ENCODE results near the gene MEX3A.

The MEX3A gene

DNA sequence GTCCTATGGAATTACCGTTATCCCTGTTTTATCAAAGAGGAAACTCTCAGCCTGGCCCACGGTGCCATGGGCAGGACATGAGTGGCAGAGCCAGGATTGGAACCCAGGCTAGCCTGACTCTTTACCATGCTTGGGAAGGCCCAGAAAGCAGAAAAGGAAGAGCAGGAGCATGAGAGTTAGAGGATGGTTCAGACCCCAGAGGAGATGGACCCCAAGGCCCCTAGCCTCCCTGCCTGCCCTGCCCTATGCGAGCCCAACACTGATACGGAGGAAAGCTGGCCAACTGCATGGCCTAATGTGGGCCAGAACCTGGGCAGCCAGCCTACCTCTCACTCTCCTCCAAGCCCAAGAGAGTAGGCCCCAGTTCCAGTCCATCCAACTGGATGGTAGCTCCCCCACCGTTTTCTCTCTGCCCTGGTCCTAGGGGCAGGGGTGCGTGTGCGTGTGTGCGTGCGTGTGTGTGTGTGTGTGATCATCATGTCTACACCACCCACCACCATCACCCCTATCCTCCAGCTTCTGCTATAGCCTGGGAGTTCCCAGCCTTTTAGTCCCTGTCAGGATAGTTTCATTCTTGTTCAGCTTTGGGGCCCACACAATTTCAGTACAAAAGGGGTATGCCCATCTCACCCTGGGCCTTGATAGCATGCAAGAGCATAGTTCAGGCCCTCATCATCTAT, 15.4 kb upstream of the MEX3A start:
- Histone ChIP-seq H3K9me2 (replicated peaks; ENCODE audit: insufficient read depth, low read length) (no peaks in the 10 kb centered on the region), H3F3A (ENCODE audit: insufficient read depth, low read length) (peaks cover 4% of the 10 kb centered on the region; the same call in 1 of the 2 replicates), H3K79me2 (ENCODE audit: low read length) (no peaks in the 10 kb centered on the region), H3K4me3 (ENCODE audit: low read length) (no peak overlapping the region), H3K4me2 (ENCODE audit: low read depth, low read length) (peak overlapping the region; percentile 71; the same call in 1 of the 2 replicates), H3K27ac (ENCODE audit: low read length) (peak overlapping the region; percentile 66; the same call in 1 of the 2 replicates), H3K9me3 (replicated peaks; ENCODE audit: insufficient read depth, low read length) (no peaks in the 10 kb centered on the region), H4K20me1 (ENCODE audit: insufficient read depth, low read length) (no peaks in the 10 kb centered on the region), H3K27me3 (replicated peaks; ENCODE audit: insufficient read depth, low read length) (no peaks in the 10 kb centered on the region), H3K4me1 (ENCODE audit: low read length) (peaks cover 16% of the 10 kb centered on the region), H3K36me3 (replicated peaks; ENCODE audit: insufficient read depth, low read length) (no peaks in the 10 kb centered on the region), H3K9ac (ENCODE audit: low read length) (no peak overlapping the region), H2AFZ (ENCODE audit: low read length) (no peak overlapping the region)
- TF ChIP-seq EZH2phosphoT487 (IDR thresholded peaks at IDR 0.05; ENCODE audit: low read length) (no peak), EZH2 (optimal IDR thresholded peaks at IDR 0.05; ENCODE audit: low read depth, low read length) (no peak)
- TF ChIP-seq, protein P1, sequence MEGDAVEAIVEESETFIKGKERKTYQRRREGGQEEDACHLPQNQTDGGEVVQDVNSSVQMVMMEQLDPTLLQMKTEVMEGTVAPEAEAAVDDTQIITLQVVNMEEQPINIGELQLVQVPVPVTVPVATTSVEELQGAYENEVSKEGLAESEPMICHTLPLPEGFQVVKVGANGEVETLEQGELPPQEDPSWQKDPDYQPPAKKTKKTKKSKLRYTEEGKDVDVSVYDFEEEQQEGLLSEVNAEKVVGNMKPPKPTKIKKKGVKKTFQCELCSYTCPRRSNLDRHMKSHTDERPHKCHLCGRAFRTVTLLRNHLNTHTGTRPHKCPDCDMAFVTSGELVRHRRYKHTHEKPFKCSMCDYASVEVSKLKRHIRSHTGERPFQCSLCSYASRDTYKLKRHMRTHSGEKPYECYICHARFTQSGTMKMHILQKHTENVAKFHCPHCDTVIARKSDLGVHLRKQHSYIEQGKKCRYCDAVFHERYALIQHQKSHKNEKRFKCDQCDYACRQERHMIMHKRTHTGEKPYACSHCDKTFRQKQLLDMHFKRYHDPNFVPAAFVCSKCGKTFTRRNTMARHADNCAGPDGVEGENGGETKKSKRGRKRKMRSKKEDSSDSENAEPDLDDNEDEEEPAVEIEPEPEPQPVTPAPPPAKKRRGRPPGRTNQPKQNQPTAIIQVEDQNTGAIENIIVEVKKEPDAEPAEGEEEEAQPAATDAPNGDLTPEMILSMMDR (IDR thresholded peaks at IDR 0.05; ENCODE audit: low read length): no peak
- no peak for DNase-seq

DNA sequence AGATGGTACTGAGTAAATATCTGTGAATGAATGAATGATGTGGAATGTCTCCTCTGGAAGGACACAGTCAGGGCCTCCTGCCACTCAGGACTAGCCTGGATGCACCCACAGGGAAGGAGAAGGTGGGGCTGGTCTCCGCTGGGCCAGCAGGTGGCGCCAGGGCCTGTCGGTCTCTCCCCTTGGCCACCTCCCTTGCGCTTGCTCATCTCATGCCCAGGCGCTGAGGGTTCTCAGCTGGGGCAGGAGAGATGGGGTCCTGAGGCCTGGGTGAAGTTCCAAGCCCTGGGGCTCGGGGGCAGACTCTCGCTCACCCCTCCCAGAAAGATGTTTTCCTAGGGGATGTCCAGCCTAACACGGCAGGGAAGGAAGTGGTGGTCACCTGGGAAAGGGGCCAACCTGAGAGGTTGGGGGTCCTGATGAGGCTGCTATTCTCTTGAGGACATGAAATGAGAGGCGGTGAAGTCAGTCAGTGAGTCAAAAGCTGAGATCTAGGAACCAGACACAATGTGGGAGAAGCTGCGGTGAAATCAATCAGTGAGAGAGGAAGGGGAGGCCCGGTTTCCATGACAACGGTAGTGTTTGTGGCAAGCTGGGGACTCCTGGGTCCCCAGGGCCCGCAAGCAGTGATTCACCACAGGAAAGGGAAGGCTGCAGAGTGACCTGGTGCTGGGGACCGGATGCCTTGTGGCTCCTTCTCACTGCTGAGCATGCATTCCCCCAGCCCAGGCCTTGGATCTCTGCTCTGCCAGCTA, 14.6 kb upstream of the MEX3A start:
- H3K27ac ChIP-seq (ENCODE audit: low read length): peak overlapping the region; percentile 66
- H3K79me2 ChIP-seq (ENCODE audit: low read length): no peaks in the 10 kb centered on the region
- no peaks in the 10 kb centered on the region for H3K9me2 ChIP-seq (replicated peaks; ENCODE audit: insufficient read depth, low read length)
- H3K9ac ChIP-seq (ENCODE audit: low read length): peak overlapping the region; percentile 58
- H3K36me3 ChIP-seq (replicated peaks; ENCODE audit: insufficient read depth, low read length): no peaks in the 10 kb centered on the region
- H3K4me2 ChIP-seq (ENCODE audit: low read depth, low read length): peak overlapping the region; percentile 71
- no peaks in the 10 kb centered on the region for H3K27me3 ChIP-seq (replicated peaks; ENCODE audit: insufficient read depth, low read length)
- H2AFZ ChIP-seq (ENCODE audit: low read length): peak overlapping the region; percentile 52
- no peak overlapping the region; the same call in 1 of the 2 replicates for H3K4me3 ChIP-seq (ENCODE audit: low read length)
- peaks cover 4% of the 10 kb centered on the region; the same call in 1 of the 2 replicates for H3F3A ChIP-seq (ENCODE audit: insufficient read depth, low read length)
- H3K4me1 ChIP-seq (ENCODE audit: low read length): peaks cover 16% of the 10 kb centered on the region
- no peaks in the 10 kb centered on the region for H4K20me1 ChIP-seq (ENCODE audit: insufficient read depth, low read length)
- DNase-seq: peak; percentile 89
- H3K9me3 ChIP-seq (replicated peaks; ENCODE audit: insufficient read depth, low read length): no peaks in the 10 kb centered on the region
- TF ChIP-seq EZH2 (optimal IDR thresholded peaks at IDR 0.05; ENCODE audit: low read depth, low read length): no peak
- TF ChIP-seq, protein P1 (IDR thresholded peaks at IDR 0.05; ENCODE audit: low read length): peak; percentile 100

DNA sequence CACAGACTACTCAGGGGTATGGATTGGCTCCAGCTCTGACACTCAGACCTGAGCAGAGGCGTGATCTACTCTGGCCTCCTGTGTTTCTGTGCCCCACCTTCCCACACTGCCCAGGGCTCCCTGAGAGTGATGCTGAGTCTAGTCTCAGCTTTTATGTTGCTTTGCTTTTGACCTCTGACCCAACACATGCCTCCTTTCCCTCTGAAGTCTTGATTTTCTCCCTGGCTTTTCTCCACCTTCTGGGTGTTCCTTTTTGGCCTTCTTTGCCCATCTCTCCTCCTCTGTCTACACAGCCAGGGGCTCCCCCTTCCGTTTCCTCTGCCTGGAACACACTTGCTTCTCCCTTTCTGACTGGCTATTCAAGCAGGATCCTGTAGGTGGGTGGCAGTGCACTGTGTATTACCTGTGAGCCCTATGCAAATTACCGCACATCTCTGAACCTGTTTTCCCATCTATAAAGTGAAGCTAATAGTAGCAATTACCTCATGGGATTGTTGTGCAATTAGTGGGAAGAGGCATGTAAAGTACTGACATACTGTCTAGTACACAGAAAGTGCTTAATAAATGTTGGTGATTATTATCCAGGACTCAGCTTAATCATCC, 13.7 kb upstream of the MEX3A start:
- no peaks in the 10 kb centered on the region for H3K9me3 ChIP-seq (replicated peaks; ENCODE audit: insufficient read depth, low read length)
- no peaks in the 10 kb centered on the region for H3K79me2 ChIP-seq (ENCODE audit: low read length)
- H3F3A ChIP-seq (ENCODE audit: insufficient read depth, low read length): peaks cover 4% of the 10 kb centered on the region; the same call in 1 of the 2 replicates
- no peak overlapping the region for H2AFZ ChIP-seq (ENCODE audit: low read length)
- no peaks in the 10 kb centered on the region for H3K27me3 ChIP-seq (replicated peaks; ENCODE audit: insufficient read depth, low read length)
- H3K4me1 ChIP-seq (ENCODE audit: low read length): peaks cover 16% of the 10 kb centered on the region
- no peak overlapping the region for H3K4me3 ChIP-seq (ENCODE audit: low read length)
- H3K9me2 ChIP-seq (replicated peaks; ENCODE audit: insufficient read depth, low read length): no peaks in the 10 kb centered on the region
- TF ChIP-seq, protein P1 (IDR thresholded peaks at IDR 0.05; ENCODE audit: low read length): no peak
- TF ChIP-seq EZH2 (optimal IDR thresholded peaks at IDR 0.05; ENCODE audit: low read depth, low read length): no peak
- no peak for TF ChIP-seq EZH2phosphoT487 (IDR thresholded peaks at IDR 0.05; ENCODE audit: low read length)
- H3K4me2 ChIP-seq (ENCODE audit: low read depth, low read length): no peak overlapping the region; the same call in 1 of the 2 replicates
- no peaks in the 10 kb centered on the region for H3K36me3 ChIP-seq (replicated peaks; ENCODE audit: insufficient read depth, low read length)
- no peak for DNase-seq
- no peaks in the 10 kb centered on the region for H4K20me1 ChIP-seq (ENCODE audit: insufficient read depth, low read length)
- H3K27ac ChIP-seq (ENCODE audit: low read length): no peak overlapping the region
- peak overlapping the region; percentile 58; the same call in 1 of the 2 replicates for H3K9ac ChIP-seq (ENCODE audit: low read length)

Data from MM.1S (cell line).